Ishikawa (cell line): ENCODE measurements around the gene CFP.

Experiments
- CEBPB ChIP-seq: IDR thresholded peaks from 2 replicates; pipeline ENCODE4 v1.6.1; 2012
- CREB1 ChIP-seq: IDR thresholded peaks from 2 replicates; pipeline ENCODE4 v1.6.1; 2012; ENCODE audit warnings: low read depth
- EGR1 ChIP-seq: IDR thresholded peaks from 2 replicates; pipeline ENCODE4 v1.6.1; 2012
- EP300 ChIP-seq: IDR thresholded peaks from 2 replicates; pipeline ENCODE4 v1.6.1; 2012; ENCODE audit warnings: borderline replicate concordance
- FOXM1 ChIP-seq: IDR thresholded peaks from 2 replicates; pipeline ENCODE4 v1.6.1; 2012; ENCODE audit warnings: low read depth, borderline replicate concordance
- MAX ChIP-seq: IDR thresholded peaks from 2 replicates; pipeline ENCODE4 v1.6.1; 2012
- NFIC ChIP-seq: IDR thresholded peaks from 2 replicates; pipeline ENCODE4 v1.6.1; 2012
- RAD21 ChIP-seq: IDR thresholded peaks from 2 replicates; pipeline ENCODE4 v1.6.1; 2012; ENCODE audit warnings: low read depth
- REST ChIP-seq: IDR thresholded peaks from 2 replicates; pipeline ENCODE4 v1.6.1; 2012; ENCODE audit warnings: low read depth, mild to moderate bottlenecking
- TAF1 ChIP-seq: IDR thresholded peaks from 2 replicates; pipeline ENCODE4 v1.6.1; 2012; ENCODE audit warnings: low read depth, mild to moderate bottlenecking
- TCF12 ChIP-seq: IDR thresholded peaks from 2 replicates; pipeline ENCODE4 v1.6.1; 2012; ENCODE audit warnings: low read depth
- TEAD4 ChIP-seq: IDR thresholded peaks from 2 replicates; pipeline ENCODE4 v1.6.1; 2012
- USF1 ChIP-seq: IDR thresholded peaks from 2 replicates; pipeline ENCODE4 v1.6.1; 2012
- YY1 ChIP-seq: IDR thresholded peaks from 2 replicates; pipeline ENCODE4 v1.6.1; 2012; ENCODE audit warnings: low read depth
- ZBTB7A ChIP-seq: IDR thresholded peaks from 2 replicates; pipeline ENCODE4 v1.6.1; 2012; ENCODE audit warnings: low read depth

The CFP gene

GRCh38 chrX:47637546-47638195 lies 7.9 kb upstream of the CFP start:
- no peak for TF ChIP-seq TAF1
- no peak for TF ChIP-seq NFIC
- no peak for TF ChIP-seq RAD21
- no peak for TF ChIP-seq TCF12
- TF ChIP-seq YY1: no peak
- TF ChIP-seq FOXM1: no peak
- TF ChIP-seq CREB1: no peak
- no peak for TF ChIP-seq ZBTB7A
- no peak for TF ChIP-seq USF1
- TF ChIP-seq EP300: no peak
- TF ChIP-seq MAX: no peak
- no peak for TF ChIP-seq REST
- no peak for TF ChIP-seq TEAD4
- TF ChIP-seq CEBPB: no peak
- no peak for TF ChIP-seq EGR1

GRCh38 chrX:47634871-47635575 lies 5.3 kb upstream of the CFP start:
- TF ChIP-seq YY1 (no peak), EGR1 (no peak), USF1 (no peak), TAF1 (no peak), MAX (no peak), TEAD4 (no peak), ZBTB7A (no peak), TCF12 (no peak), REST (no peak), EP300 (no peak), CEBPB (no peak), FOXM1 (no peak), RAD21 (no peak), NFIC (no peak), CREB1 (no peak)

- TF ChIP-seq CREB1 (no peak), TCF12 (no peak), YY1 (no peak), RAD21 (no peak), NFIC (no peak), EP300 (no peak), CEBPB (no peak), TEAD4 (no peak), MAX (no peak), REST (no peak), USF1 (no peak), FOXM1 (no peak), EGR1 (no peak), ZBTB7A (no peak)
These were observed 4.2 kb upstream of the CFP start for GRCh38 chrX:47633689-47634590.
